CD4-positive, alpha-beta T cell treated with Interleukin-12 subunit alpha and Interleukin-12 subunit beta, for 1 hour (primary cell): ENCODE data around the gene COPS6.

Source experiments
- DNase-seq: peaks from one replicate; pipeline ENCODE4 v3.0.0-alpha.2; 2020

The COPS6 gene

GRCh38 chr7:100080907-100081534 lies 7.7 kb upstream of the COPS6 start:
- no peak for DNase-seq

GRCh38 chr7:100081535-100082102 lies 7.2 kb upstream of the COPS6 start, which contains the start of gene ZNF3:
TSS of gene ZNF3 (minus strand) at chr7:100081723. CDS start at chr7:100077357, 4,366 bp downstream.
- DNase-seq = peak; percentile 99

GRCh38 chr7:100082978-100083377 lies 5.8 kb upstream of the COPS6 start:
- DNase-seq = no peak

GRCh38 chr7:100085515-100085914 lies 3.3 kb upstream of the COPS6 start:
- DNase-seq = no peak

GRCh38 chr7:100087055-100087750 lies 1.6 kb upstream of the COPS6 start:
- DNase-seq = no peak

GRCh38 chr7:100088095-100088620 lies 611 bp upstream of the COPS6 start:
- DNase-seq = no peak

GRCh38 chr7:100089458-100090196 lies 858 bp downstream of the COPS6 start:
- no peak for DNase-seq

- DNase-seq = no peak
Observed at GRCh38 chr7:100090527-100091410, 2.0 kb downstream of the COPS6 start.

GRCh38 chr7:100091411-100092181 lies 2.8 kb downstream of the COPS6 start:
- DNase-seq = no peak

- DNase-seq = no peak
Observed at GRCh38 chr7:100093054-100093453, 4.3 kb downstream of the COPS6 start.

- no peak for DNase-seq
Observed at GRCh38 chr7:100093498-100093897, 4.7 kb downstream of the COPS6 start.

GRCh38 chr7:100093925-100094486 lies 5.2 kb downstream of the COPS6 start:
- DNase-seq = no peak

GRCh38 chr7:100095289-100095688 lies 6.5 kb downstream of the COPS6 start:
- DNase-seq = no peak

GRCh38 chr7:100095704-100096103 lies 6.9 kb downstream of the COPS6 start:
- no peak for DNase-seq

GRCh38 chr7:100098913-100099312 lies 10.1 kb downstream of the COPS6 start:
- DNase-seq = no peak

GRCh38 chr7:100099452-100099851 lies 10.7 kb downstream of the COPS6 start:
- DNase-seq = no peak

- DNase-seq = peak; percentile 89
Observed at GRCh38 chr7:100100420-100101015, 11.7 kb downstream of the COPS6 start.

- peak; percentile 96 for DNase-seq
Observed at GRCh38 chr7:100101016-100101862, 12.5 kb downstream of the COPS6 start, which contains the start of the genes AP4M1 and MCM7. TSS of gene AP4M1 (plus strand) at chr7:100101643. CDS start at chr7:100101715, 72 bp downstream. TSS of gene MCM7 (minus strand) at chr7:100101397. CDS start at chr7:100101294, 103 bp downstream.
